ENCODE data around the gene TNN. TPM values are rescaled to one million over a fixed set of nuclear protein-coding genes. Genes with fewer than 3 reads are reported as not detected.

Gene TNN
- total and polyA plus RNA-seq, 10 of the 15 experiments (the other 5 are each of a cell fraction or from before 2014, with no cell fraction given) = 0.05 to 0.17 (median 0.11) TPM

DNA sequence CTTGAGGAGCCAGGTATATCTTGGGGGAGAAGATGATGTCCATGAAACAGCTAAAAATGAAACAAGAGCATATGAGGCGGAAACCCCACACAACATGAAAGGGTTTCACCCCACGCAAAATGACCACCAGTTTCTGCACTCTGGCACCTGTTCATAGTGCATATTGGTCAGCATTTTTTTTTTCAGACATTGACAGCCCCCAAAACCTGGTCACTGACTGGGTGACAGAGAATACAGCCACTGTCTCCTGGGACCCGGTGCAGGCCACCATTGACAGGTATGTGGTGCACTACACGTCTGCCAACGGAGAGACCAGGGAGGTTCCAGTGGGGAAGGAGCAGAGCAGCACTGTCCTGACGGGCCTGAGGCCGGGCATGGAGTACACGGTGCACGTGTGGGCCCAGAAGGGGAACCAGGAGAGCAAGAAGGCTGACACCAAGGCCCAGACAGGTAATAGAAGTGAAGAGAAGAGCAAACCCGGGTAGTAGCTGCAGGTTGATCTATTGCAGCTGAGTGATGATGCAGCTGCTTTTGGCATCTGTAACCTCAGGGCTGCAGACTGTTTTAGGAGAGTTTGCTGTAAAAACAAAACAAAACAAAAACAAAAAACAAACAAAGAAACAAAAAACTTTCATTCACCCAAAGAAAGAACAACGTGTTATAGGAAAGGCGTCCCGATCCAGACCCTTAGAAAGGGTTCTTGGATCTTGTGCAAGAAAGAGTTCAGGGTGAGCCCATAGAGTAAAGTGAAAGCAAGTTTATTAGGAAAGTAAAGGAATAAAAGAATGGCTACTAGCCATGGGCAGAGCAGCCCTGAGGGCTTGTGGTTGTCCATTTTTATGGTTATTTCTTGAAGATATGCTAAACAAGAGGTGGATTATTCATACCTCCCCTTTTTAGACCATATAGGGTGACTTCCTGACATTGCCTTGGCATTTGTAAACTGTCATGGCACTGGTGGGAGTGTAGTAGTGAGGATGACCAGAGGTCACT, 51.0 kb downstream of the TNN start:
- Histone ChIP-seq H3K4me1 (ENCODE audit: control insufficient read depth, insufficient read depth, low read length) (no peaks in the 10 kb centered on the region; the same call in 1 of the 2 replicates), H3K27me3 (replicated peaks in 1 of 2; ENCODE audit: control insufficient read depth in 2 of 2, insufficient read depth in 2 of 2, low read length in 1 of 2) (no peaks in the 10 kb centered on the region), H3K9me3 (replicated peaks; ENCODE audit: control insufficient read depth, insufficient read depth, low read length) (no peaks in the 10 kb centered on the region; the same call in 2 of the 3 replicates), H3K9ac (ENCODE audit: control insufficient read depth, insufficient read depth, low read length) (no peak overlapping the region), H3K36me3 (ENCODE audit: control insufficient read depth in 2 of 2, insufficient read depth in 2 of 2, low read length in 1 of 2) (no peaks in the 10 kb centered on the region), H3K4me3 (no peak overlapping the region), H3K79me2 (ENCODE audit: control insufficient read depth, insufficient read depth, low read length) (no peaks in the 10 kb centered on the region), H2AFZ (ENCODE audit: control insufficient read depth, low read depth, low read length) (no peak overlapping the region), H3K4me2 (ENCODE audit: control insufficient read depth, insufficient read depth) (no peak overlapping the region), H4K20me1 (ENCODE audit: control insufficient read depth, insufficient read depth) (no peaks in the 10 kb centered on the region), H3K27ac (ENCODE audit: control insufficient read depth, insufficient read depth) (no peak overlapping the region)
- ChIA-PET RAD21 (ENCODE audit: unreplicated experiment) (no interaction called here), SMC1A (ENCODE audit: uncharacterized antibody, unreplicated experiment) (interaction anchor here (0.7 kb wide), 1 partner anchor 90 kb away, joined by 4 read pairs; no protein-coding TSS in a partner anchor), CTCF (interaction anchor here (1.5 kb wide), 1 partner anchor 89 kb away, joined by 8 read pairs; no protein-coding TSS in a partner anchor), POLR2A (no interaction called here)
- ATAC-seq (peak; percentile 81), FAIRE-seq (peak; percentile 73), DNase-seq (ENCODE audit: low read depth, low spot score) (no peak)
- in situ Hi-C loops (cut with MboI) (no loop called here), intact Hi-C loops (cut with micrococcal nuclease; ENCODE audit: unreplicated experiment) (no loop called here)
- 0 out of 2 replicates have a peak, but pooled peaks have one; percentile 49 for TF ChIP-seq TCF7 (IDR thresholded peaks at IDR 0.05; ENCODE audit: borderline replicate concordance)
- TF ChIP-seq HDAC2 (IDR thresholded peaks at IDR 0.05) = no peak
- peak; percentile 60 for TF ChIP-seq RUNX3 (IDR thresholded peaks at IDR 0.05; ENCODE audit: low read length)
- TF ChIP-seq EED (IDR thresholded peaks at IDR 0.05; ENCODE audit: low read depth) = no peak
- no TSS peak for BruUV-seq (replicated peaks)
- 50% methylated on average over 13 of the region's 13 CpGs for WGBS (ENCODE audit: insufficient coverage, insufficient replicate concordance, low lambda C conversion rate, missing lambda C conversion rate)

- H3K9me3 ChIP-seq (replicated peaks; ENCODE audit: control insufficient read depth, insufficient read depth, low read length) = no peaks in the 10 kb centered on the region
- intact Hi-C loops (cut with micrococcal nuclease; ENCODE audit: unreplicated experiment) = loop anchor here (10.0 kb wide), 1 partner anchor 236 kb away; no protein-coding TSS in a partner anchor
- no peak for DNase-seq (ENCODE audit: low read depth, low spot score)
- RAD21 ChIA-PET (ENCODE audit: unreplicated experiment) = interaction anchor here (0.5 kb wide), 1 partner anchor 965 kb away, joined by 3 read pairs; no protein-coding TSS in a partner anchor
- SMC1A ChIA-PET (ENCODE audit: uncharacterized antibody, unreplicated experiment) = interaction anchor here (1.1 to 1.3 kb wide), 2 partner anchors 8 to 91 kb away, joined by 3 to 4 read pairs; no protein-coding TSS in a partner anchor
- no peaks in the 10 kb centered on the region for H3K27me3 ChIP-seq (replicated peaks in 1 of 2; ENCODE audit: control insufficient read depth in 2 of 2, insufficient read depth in 2 of 2, low read length in 1 of 2)
- TF ChIP-seq TARDBP (IDR thresholded peaks at IDR 0.05; ENCODE audit: borderline replicate concordance) (no peak), CREB1 (IDR thresholded peaks at IDR 0.05; ENCODE audit: low read depth) (no peak), ZNF24 (IDR thresholded peaks at IDR 0.05) (no peak), SIN3A (IDR thresholded peaks at IDR 0.05; ENCODE audit: low read depth, low read length) (no peak), NR2C2 (IDR thresholded peaks at IDR 0.05; ENCODE audit: borderline replicate concordance, control insufficient read depth, insufficient read length, low read depth) (no peak), STAT1 (conservative IDR thresholded peaks at IDR 0.05) (no peak), CHD4 (IDR thresholded peaks at IDR 0.05) (no peak), PAX8 (IDR thresholded peaks at IDR 0.05) (no peak), STAT3 (IDR thresholded peaks at IDR 0.05; ENCODE audit: low read depth, low read length) (no peak), MEF2A (IDR thresholded peaks at IDR 0.05; ENCODE audit: insufficient read depth, low read depth, low read length) (no peak), FOS (IDR thresholded peaks at IDR 0.05; ENCODE audit: borderline replicate concordance, extremely low read depth, insufficient read length) (no peak), SMAD5 (IDR thresholded peaks at IDR 0.05; ENCODE audit: low read depth) (no peak), MAX (IDR thresholded peaks at IDR 0.05; ENCODE audit: low read depth, low read length) (no peak), ZBED1 (IDR thresholded peaks at IDR 0.05; ENCODE audit: borderline replicate concordance) (no peak)
- CTCF ChIA-PET = interaction anchor here (1.2 kb wide), 2 partner anchors 21 to 26 kb away, joined by 3 to 4 read pairs; no protein-coding TSS in a partner anchor
- POLR2A ChIA-PET = no interaction called here
- no peak overlapping the region for H3K27ac ChIP-seq (ENCODE audit: control insufficient read depth, insufficient read depth)
- in situ Hi-C loops (cut with MboI) = no loop called here
- no peak overlapping the region for H3K9ac ChIP-seq (ENCODE audit: control insufficient read depth, insufficient read depth, low read length)
- no peaks in the 10 kb centered on the region for H4K20me1 ChIP-seq (ENCODE audit: control insufficient read depth, insufficient read depth)
- FAIRE-seq = no peak
- no peak overlapping the region for H3K4me3 ChIP-seq
- no peak for ATAC-seq
- H2AFZ ChIP-seq (ENCODE audit: control insufficient read depth, low read depth, low read length) = no peak overlapping the region
- no peaks in the 10 kb centered on the region for H3K36me3 ChIP-seq (ENCODE audit: control insufficient read depth in 2 of 2, insufficient read depth in 2 of 2, low read length in 1 of 2)
- WGBS (ENCODE audit: insufficient coverage, insufficient replicate concordance, low lambda C conversion rate, missing lambda C conversion rate) = 95% methylated on average over 1 of the region's 1 CpG
- H3K79me2 ChIP-seq (ENCODE audit: control insufficient read depth, insufficient read depth, low read length) = no peaks in the 10 kb centered on the region
- H3K4me1 ChIP-seq (ENCODE audit: control insufficient read depth, insufficient read depth, low read length) = no peaks in the 10 kb centered on the region; the same call in 1 of the 2 replicates
- H3K4me2 ChIP-seq (ENCODE audit: control insufficient read depth, insufficient read depth) = no peak overlapping the region
- BruUV-seq (replicated peaks) = no TSS peak
Measured at GRCh38 chr1:175120511-175120910, 52.9 kb downstream of the TNN start.

All from GM12878 (cell line).